HCT116 (cell line): ENCODE data around the gene KLK5. TPM values are rescaled to one million over a fixed set of nuclear protein-coding genes. Genes with fewer than 3 reads are reported as not detected.

Experiments used
- ATAC-seq: fragments of 200-7000 bp; cut with Tn5 transposase; 2 replicates; pipeline ENCODE4 v1.9.1; 2020; ENCODE audit warnings: mild to moderate bottlenecking, moderate library complexity
- BruUV-seq: library from RNA; stranded (reverse); fragments of 400-500 nt; replicated peaks from 2 replicates; lab custom pipeline; 2021; lab: Mats Ljungman, UMichigan
- CTCF ChIA-PET: fragments of 300-600 bp; sonication (Branson Sonifier 250); formaldehyde crosslinking; loops from one replicate; lab custom pipeline; 2021; ENCODE audit warnings: antibody characterized with exemption; lab: Charles Lee
- POLR2A ChIA-PET: fragments of 300-600, 350-600 bp; sonication (Branson Sonifier 250); formaldehyde crosslinking; loops from one replicate; lab custom pipeline; 2021; ENCODE audit warnings: antibody characterized with exemption; lab: Charles Lee
- RAD21 ChIA-PET, 2 experiments: fragments of 300-600 bp; sonication (Branson Sonifier 250); formaldehyde crosslinking; loops; one replicate each; lab custom pipeline; 2023; ENCODE audit warnings: low total read pairs in 2 of 2; ENCODE audit not compliant: uncharacterized antibody in 2 of 2, unreplicated experiment in 2 of 2, low non-redundant PET in 1 of 2; lab: Charles Lee
- DNase-seq: peaks from one replicate; pipeline ENCODE4 v3.0.0-alpha.2; 2010; ENCODE audit warnings: low read depth, low spot score
- H2AFZ ChIP-seq: fragments of 200-600 bp; shearing (Covaris generic), sonication (generic); 2 replicates; pipeline ENCODE4 v1.6.1; 2017; ENCODE audit warnings: low read depth, mixed run types, mixed read lengths, antibody characterized with exemption, low read length; ENCODE audit not compliant: poor library complexity, severe bottlenecking
- H3K27ac ChIP-seq: 2 replicates; pipeline ENCODE4 v1.5.1; 2012; ENCODE audit warnings: low read depth, low read length
- H3K27me3 ChIP-seq: fragments of 200-600 bp; sonication (generic); 2 replicates; pipeline ENCODE4 v1.6.1; 2016; ENCODE audit warnings: mixed run types, low read length, mixed read lengths; ENCODE audit not compliant: insufficient read depth
- H3K36me3 ChIP-seq, 2 experiments: fragments of 200-500 bp in 1 of 2; fragments of 200-600 bp in 1 of 2; sonication (Bioruptor generic) in 1 of 2; sonication (generic) in 1 of 2; 2 replicates each; pipeline versions ENCODE4 v1.5.1 to v1.6.1; 2014 to 2016; ENCODE audit warnings: low read length in 2 of 2, inconsistent platforms in 1 of 2, mixed read lengths in 1 of 2, mixed run types in 1 of 2; ENCODE audit not compliant: insufficient read depth in 2 of 2, control insufficient read depth in 1 of 2
- H3K4me1 ChIP-seq, 2 experiments: fragments of 200-600 bp in 1 of 2; sonication (generic) in 1 of 2; 2 replicates each; pipeline versions ENCODE4 v1.5.1 to v1.6.1; 2012 to 2017; ENCODE audit warnings: low read length in 2 of 2, inconsistent platforms in 1 of 2, mild to moderate bottlenecking in 1 of 2, mixed read lengths in 1 of 2, mixed run types in 1 of 2, moderate library complexity in 1 of 2; ENCODE audit not compliant: insufficient read depth in 2 of 2, control insufficient read depth in 1 of 2
- H3K4me2 ChIP-seq: fragments of 200-600 bp; sonication (generic); 2 replicates; pipeline ENCODE4 v1.6.1; 2017; ENCODE audit warnings: mixed run types, low read length, mixed read lengths
- H3K4me3 ChIP-seq, 2 experiments: fragments of 200-600 bp in 1 of 2; sonication (generic) in 1 of 2; replicated peaks in 1 of 2; 2 replicates each; pipeline ENCODE4 v1.5.1; 2011 to 2016; ENCODE audit warnings: low read length in 2 of 2, control low read depth in 1 of 2, low read depth in 1 of 2, mild to moderate bottlenecking in 1 of 2, mixed read lengths in 1 of 2, mixed run types in 1 of 2
- H3K79me2 ChIP-seq: fragments of 200-600 bp; sonication (generic); 2 replicates; pipeline ENCODE4 v1.6.1; 2017; ENCODE audit warnings: mild to moderate bottlenecking, mixed run types, low read length, moderate library complexity, mixed read lengths; ENCODE audit not compliant: insufficient read depth
- H3K9ac ChIP-seq: fragments of 200-600 bp; sonication (generic); 2 replicates; pipeline ENCODE4 v1.6.1; 2016; ENCODE audit warnings: low read length, mixed read lengths
- H3K9me2 ChIP-seq: fragments of 200-600 bp; sonication (generic), shearing (Covaris generic); 2 replicates; pipeline ENCODE4 v1.6.1; 2017; ENCODE audit warnings: mixed run types, mild to moderate bottlenecking, moderate library complexity; ENCODE audit not compliant: insufficient read depth
- H3K9me3 ChIP-seq, 2 experiments: fragments of 200-500 bp in 1 of 2; fragments of 200-600 bp in 1 of 2; sonication (Bioruptor generic) in 1 of 2; sonication (generic) in 1 of 2; 2 replicates each; pipeline ENCODE4 v1.6.1; 2014 to 2017; ENCODE audit warnings: low read length in 2 of 2, mixed read lengths in 2 of 2, inconsistent platforms in 1 of 2, low read depth in 1 of 2, mild to moderate bottlenecking in 1 of 2, mixed run types in 1 of 2, moderate library complexity in 1 of 2; ENCODE audit not compliant: control insufficient read depth in 1 of 2, insufficient read depth in 1 of 2
- H4K20me1 ChIP-seq: fragments of 200-600 bp; sonication (generic), shearing (Covaris generic); 2 replicates; pipeline ENCODE4 v1.6.1; 2017; ENCODE audit warnings: mixed run types, mild to moderate bottlenecking, moderate library complexity; ENCODE audit not compliant: insufficient read depth
- CBX3 ChIP-seq: IDR thresholded peaks from 2 replicates; pipeline ENCODE4 v1.6.1; 2012; ENCODE audit warnings: low read depth
- EGR1 ChIP-seq: IDR thresholded peaks from 2 replicates; pipeline ENCODE4 v1.6.1; 2012; ENCODE audit warnings: low read depth
- ELF1 ChIP-seq: IDR thresholded peaks from 2 replicates; pipeline ENCODE4 v1.6.1; 2012; ENCODE audit warnings: low read depth, borderline replicate concordance
- EZH2phosphoT487 ChIP-seq: fragments of 200-600 bp; IDR thresholded peaks from 2 replicates; pipeline ENCODE4 v1.6.1; 2018; ENCODE audit warnings: antibody characterized with exemption, borderline replicate concordance
- MAX ChIP-seq: IDR thresholded peaks from 2 replicates; pipeline ENCODE4 v1.6.1; 2012
- POLR2A ChIP-seq: IDR thresholded peaks from 2 replicates; pipeline ENCODE4 v1.7.0; 2011; ENCODE audit warnings: borderline replicate concordance; ENCODE audit not compliant: insufficient read depth, insufficient read length; ENCODE audit errors: extremely low read depth
- POLR2AphosphoS5 ChIP-seq: IDR thresholded peaks from 2 replicates; pipeline ENCODE4 v1.6.1; 2011; ENCODE audit warnings: mild to moderate bottlenecking, low read depth, low read length, moderate library complexity
- SP1 ChIP-seq: IDR thresholded peaks from 2 replicates; pipeline ENCODE4 v1.6.1; 2012; ENCODE audit warnings: low read depth
- ZFX ChIP-seq: fragments of 450-650 bp; IDR thresholded peaks from 2 replicates; pipeline ENCODE4 v1.6.1; 2017
- ZNF274 ChIP-seq: fragments of 200-500 bp; sonication (Bioruptor generic); IDR thresholded peaks from 2 replicates; pipeline ENCODE4 v1.6.1; 2014; ENCODE audit warnings: mild to moderate bottlenecking, low read depth, low read length, inconsistent platforms
- intact Hi-C: fragments of 100-400 bp; cut with micrococcal nuclease; formaldehyde crosslinking; loops from 2 replicates; pipeline ENCODE4 v1.10.0; 2022
- total RNA-seq: library from RNA; stranded (reverse); gene quantifications from one replicate; pipeline ENCODE4 v1.2.1, GENCODE V29; 2021; ENCODE audit not compliant: unreplicated experiment
- TF ChIP-seq, protein P1 (sequence below), 3 experiments: fragments of 200-600 bp in 1 of 3; sonication (generic) in 1 of 3; IDR thresholded peaks in 2 of 3; conservative IDR thresholded peaks in 1 of 3; 2 replicates each; pipeline ENCODE4 v1.5.1; 2012 to 2017; ENCODE audit warnings: low read depth in 2 of 3, low read length in 2 of 3, antibody characterized with exemption in 1 of 3, borderline replicate concordance in 1 of 3, control low read depth in 1 of 3, mild to moderate bottlenecking in 1 of 3, mixed read lengths in 1 of 3, mixed run types in 1 of 3, moderate library complexity in 1 of 3; ENCODE audit not compliant: insufficient read depth in 1 of 3
- TF ChIP-seq, protein P2 (sequence below): IDR thresholded peaks from 2 replicates; pipeline ENCODE4 v1.6.1; 2012; ENCODE audit warnings: low read depth
- TF ChIP-seq, protein P3 (sequence below): IDR thresholded peaks from 2 replicates; pipeline ENCODE4 v1.6.1; 2011; ENCODE audit warnings: mild to moderate bottlenecking, low read length, moderate library complexity; ENCODE audit not compliant: insufficient replicate concordance; ENCODE audit errors: extremely low read depth

The KLK5 gene
- total RNA-seq, 1 experiment from 2014 or later = 1.2 TPM

- BruUV-seq = no TSS peak
- H4K20me1 ChIP-seq = no peaks in the 10 kb centered on the region
- H3K27me3 ChIP-seq = no peaks in the 10 kb centered on the region
- H3K9me3 ChIP-seq = no peaks in the 10 kb centered on the region
- TF ChIP-seq ELF1 (no peak), MAX (no peak)
- TF ChIP-seq, all 23 proteins: peak for 0
- Histone ChIP-seq H3K36me3 (no peaks in the 10 kb centered on the region), H2AFZ (peak overlapping the region; percentile 44), H3K9me2 (no peaks in the 10 kb centered on the region), H3K4me1 (peaks cover 4 to 15% of the 10 kb centered on the region in 2 experiments; a peak in 3 of 4 replicates), H3K79me2 (no peaks in the 10 kb centered on the region), H3K27ac (no peak overlapping the region), H3K4me3 (no peak overlapping the region), H3K4me2 (no peak overlapping the region), H3K9ac (no peak overlapping the region)
- intact Hi-C loops = no loop called here
- ATAC-seq (no peak), DNase-seq (no peak)
- ChIA-PET RAD21 (no interaction called here), CTCF (no interaction called here), POLR2A (no interaction called here)
Measured at GRCh38 chr19:50899569-50899968, 53.3 kb downstream of the KLK5 start.

- intact Hi-C loops = no loop called here
- ChIA-PET RAD21 (no interaction called here), POLR2A (interaction anchor here (1.4 kb wide), 1 partner anchor 93 kb away, joined by 3 read pairs; no protein-coding TSS in a partner anchor), CTCF (interaction anchor here (1.1 kb wide), 1 partner anchor 119 kb away, joined by 4 read pairs; no protein-coding TSS in a partner anchor)
- no peak overlapping the region for H3K4me3 ChIP-seq
- peaks cover 4 to 15% of the 10 kb centered on the region in 2 experiments; a peak in 3 of 4 replicates for H3K4me1 ChIP-seq
- ATAC-seq (no peak), DNase-seq (no peak)
- no peaks in the 10 kb centered on the region for H3K79me2 ChIP-seq
- H3K9ac ChIP-seq = no peak overlapping the region
- BruUV-seq = no TSS peak
- H3K4me2 ChIP-seq = no peak overlapping the region
- no peaks in the 10 kb centered on the region for H3K9me2 ChIP-seq
- H3K9me3 ChIP-seq = no peaks in the 10 kb centered on the region
- no peak overlapping the region for H3K27ac ChIP-seq
- no peaks in the 10 kb centered on the region for H4K20me1 ChIP-seq
- H2AFZ ChIP-seq = peak overlapping the region; percentile 71
- no peaks in the 10 kb centered on the region for H3K36me3 ChIP-seq
- no peaks in the 10 kb centered on the region for H3K27me3 ChIP-seq
- TF ChIP-seq SP1 = no peak
- TF ChIP-seq CBX3 = no peak
- TF ChIP-seq POLR2AphosphoS5 = no peak
- no peak for TF ChIP-seq ZNF274
- TF ChIP-seq, protein P1, sequence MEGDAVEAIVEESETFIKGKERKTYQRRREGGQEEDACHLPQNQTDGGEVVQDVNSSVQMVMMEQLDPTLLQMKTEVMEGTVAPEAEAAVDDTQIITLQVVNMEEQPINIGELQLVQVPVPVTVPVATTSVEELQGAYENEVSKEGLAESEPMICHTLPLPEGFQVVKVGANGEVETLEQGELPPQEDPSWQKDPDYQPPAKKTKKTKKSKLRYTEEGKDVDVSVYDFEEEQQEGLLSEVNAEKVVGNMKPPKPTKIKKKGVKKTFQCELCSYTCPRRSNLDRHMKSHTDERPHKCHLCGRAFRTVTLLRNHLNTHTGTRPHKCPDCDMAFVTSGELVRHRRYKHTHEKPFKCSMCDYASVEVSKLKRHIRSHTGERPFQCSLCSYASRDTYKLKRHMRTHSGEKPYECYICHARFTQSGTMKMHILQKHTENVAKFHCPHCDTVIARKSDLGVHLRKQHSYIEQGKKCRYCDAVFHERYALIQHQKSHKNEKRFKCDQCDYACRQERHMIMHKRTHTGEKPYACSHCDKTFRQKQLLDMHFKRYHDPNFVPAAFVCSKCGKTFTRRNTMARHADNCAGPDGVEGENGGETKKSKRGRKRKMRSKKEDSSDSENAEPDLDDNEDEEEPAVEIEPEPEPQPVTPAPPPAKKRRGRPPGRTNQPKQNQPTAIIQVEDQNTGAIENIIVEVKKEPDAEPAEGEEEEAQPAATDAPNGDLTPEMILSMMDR (IDR thresholded peaks at IDR 0.05 in 2 of 3, conservative IDR thresholded peaks at IDR 0.05 in 1 of 3; ENCODE audit: borderline replicate concordance in 1 of 3, insufficient read depth in 1 of 3, low read depth in 2 of 3, low read length in 2 of 3) = no peak
- no peak for TF ChIP-seq ZFX
- TF ChIP-seq, protein P2, sequence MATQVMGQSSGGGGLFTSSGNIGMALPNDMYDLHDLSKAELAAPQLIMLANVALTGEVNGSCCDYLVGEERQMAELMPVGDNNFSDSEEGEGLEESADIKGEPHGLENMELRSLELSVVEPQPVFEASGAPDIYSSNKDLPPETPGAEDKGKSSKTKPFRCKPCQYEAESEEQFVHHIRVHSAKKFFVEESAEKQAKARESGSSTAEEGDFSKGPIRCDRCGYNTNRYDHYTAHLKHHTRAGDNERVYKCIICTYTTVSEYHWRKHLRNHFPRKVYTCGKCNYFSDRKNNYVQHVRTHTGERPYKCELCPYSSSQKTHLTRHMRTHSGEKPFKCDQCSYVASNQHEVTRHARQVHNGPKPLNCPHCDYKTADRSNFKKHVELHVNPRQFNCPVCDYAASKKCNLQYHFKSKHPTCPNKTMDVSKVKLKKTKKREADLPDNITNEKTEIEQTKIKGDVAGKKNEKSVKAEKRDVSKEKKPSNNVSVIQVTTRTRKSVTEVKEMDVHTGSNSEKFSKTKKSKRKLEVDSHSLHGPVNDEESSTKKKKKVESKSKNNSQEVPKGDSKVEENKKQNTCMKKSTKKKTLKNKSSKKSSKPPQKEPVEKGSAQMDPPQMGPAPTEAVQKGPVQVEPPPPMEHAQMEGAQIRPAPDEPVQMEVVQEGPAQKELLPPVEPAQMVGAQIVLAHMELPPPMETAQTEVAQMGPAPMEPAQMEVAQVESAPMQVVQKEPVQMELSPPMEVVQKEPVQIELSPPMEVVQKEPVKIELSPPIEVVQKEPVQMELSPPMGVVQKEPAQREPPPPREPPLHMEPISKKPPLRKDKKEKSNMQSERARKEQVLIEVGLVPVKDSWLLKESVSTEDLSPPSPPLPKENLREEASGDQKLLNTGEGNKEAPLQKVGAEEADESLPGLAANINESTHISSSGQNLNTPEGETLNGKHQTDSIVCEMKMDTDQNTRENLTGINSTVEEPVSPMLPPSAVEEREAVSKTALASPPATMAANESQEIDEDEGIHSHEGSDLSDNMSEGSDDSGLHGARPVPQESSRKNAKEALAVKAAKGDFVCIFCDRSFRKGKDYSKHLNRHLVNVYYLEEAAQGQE = no peak
- no peak for TF ChIP-seq EGR1
- TF ChIP-seq, protein P3, sequence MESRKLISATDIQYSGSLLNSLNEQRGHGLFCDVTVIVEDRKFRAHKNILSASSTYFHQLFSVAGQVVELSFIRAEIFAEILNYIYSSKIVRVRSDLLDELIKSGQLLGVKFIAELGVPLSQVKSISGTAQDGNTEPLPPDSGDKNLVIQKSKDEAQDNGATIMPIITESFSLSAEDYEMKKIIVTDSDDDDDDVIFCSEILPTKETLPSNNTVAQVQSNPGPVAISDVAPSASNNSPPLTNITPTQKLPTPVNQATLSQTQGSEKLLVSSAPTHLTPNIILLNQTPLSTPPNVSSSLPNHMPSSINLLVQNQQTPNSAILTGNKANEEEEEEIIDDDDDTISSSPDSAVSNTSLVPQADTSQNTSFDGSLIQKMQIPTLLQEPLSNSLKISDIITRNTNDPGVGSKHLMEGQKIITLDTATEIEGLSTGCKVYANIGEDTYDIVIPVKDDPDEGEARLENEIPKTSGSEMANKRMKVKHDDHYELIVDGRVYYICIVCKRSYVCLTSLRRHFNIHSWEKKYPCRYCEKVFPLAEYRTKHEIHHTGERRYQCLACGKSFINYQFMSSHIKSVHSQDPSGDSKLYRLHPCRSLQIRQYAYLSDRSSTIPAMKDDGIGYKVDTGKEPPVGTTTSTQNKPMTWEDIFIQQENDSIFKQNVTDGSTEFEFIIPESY = no peak
- no peak for TF ChIP-seq EZH2phosphoT487
- no peak for TF ChIP-seq POLR2A
Measured at GRCh38 chr19:50898018-50898417, 54.8 kb downstream of the KLK5 start.
